ENCODE measurements around the gene MVP.
"Not testable (repeated sequence)": the region's sequence is repeated elsewhere in the genome, so short reads cannot be mapped to it uniquely, and the experiment has no call there.

Gene MVP

DNA sequence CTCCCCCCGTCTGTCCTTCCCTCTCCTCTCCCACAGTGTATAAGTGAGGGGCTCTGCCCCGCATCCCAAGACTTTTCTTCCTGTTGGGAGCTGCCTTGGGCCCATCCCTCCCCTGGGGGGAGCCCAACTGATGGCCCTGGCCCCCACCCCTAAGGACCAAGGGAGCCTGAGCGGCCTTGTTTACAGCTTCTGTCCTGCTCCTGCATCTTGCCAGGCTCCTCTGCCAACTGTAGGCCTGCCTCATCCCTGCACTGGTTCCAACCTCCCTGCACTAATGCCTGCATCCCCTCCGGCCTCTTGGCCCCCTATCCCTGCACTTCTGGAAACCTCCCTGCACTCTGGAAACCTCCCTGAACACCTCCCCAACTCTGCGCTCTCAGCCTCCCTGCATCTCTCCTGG is 5.7 kb upstream of the MVP start:
- no peak for DNase-seq (ENCODE audit: extremely low read depth in 1 of 2, low read depth in 1 of 2)

DNA sequence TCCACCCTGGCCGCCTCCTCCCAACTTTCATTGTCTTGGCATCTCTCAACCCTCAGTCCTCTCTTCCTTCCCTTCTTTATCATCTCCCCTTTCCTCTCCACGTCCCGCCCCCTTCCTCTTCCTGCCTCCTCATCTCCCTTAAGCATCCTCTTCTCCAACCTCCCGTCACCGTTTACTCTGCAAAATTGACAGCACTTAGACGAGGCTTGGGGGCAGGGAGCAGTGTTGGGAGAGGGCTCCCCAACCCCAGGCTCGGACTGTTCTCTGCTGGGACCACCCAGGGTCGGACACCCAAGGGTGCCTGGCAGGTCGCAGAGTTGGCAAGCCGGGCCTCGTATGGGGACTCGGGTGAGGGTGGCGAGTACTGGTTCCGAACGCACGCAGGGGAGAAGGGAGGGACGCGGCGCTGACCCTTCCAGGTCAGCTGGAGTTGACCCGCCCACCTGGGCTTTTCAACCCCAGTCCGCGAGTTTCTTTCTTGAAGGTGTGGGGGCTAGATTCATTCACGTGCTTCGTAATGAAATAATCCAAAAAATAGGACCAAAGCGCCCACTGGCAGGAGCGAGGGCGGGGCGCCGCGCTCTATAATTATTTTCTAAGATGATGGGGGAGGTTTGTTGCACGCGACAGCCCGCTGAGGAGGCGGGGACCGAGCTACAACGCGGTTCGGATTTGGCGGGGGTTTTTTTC is 5.1 kb upstream of the MVP start:
- no peak for DNase-seq (ENCODE audit: extremely low read depth in 1 of 2, low read depth in 1 of 2)

DNA sequence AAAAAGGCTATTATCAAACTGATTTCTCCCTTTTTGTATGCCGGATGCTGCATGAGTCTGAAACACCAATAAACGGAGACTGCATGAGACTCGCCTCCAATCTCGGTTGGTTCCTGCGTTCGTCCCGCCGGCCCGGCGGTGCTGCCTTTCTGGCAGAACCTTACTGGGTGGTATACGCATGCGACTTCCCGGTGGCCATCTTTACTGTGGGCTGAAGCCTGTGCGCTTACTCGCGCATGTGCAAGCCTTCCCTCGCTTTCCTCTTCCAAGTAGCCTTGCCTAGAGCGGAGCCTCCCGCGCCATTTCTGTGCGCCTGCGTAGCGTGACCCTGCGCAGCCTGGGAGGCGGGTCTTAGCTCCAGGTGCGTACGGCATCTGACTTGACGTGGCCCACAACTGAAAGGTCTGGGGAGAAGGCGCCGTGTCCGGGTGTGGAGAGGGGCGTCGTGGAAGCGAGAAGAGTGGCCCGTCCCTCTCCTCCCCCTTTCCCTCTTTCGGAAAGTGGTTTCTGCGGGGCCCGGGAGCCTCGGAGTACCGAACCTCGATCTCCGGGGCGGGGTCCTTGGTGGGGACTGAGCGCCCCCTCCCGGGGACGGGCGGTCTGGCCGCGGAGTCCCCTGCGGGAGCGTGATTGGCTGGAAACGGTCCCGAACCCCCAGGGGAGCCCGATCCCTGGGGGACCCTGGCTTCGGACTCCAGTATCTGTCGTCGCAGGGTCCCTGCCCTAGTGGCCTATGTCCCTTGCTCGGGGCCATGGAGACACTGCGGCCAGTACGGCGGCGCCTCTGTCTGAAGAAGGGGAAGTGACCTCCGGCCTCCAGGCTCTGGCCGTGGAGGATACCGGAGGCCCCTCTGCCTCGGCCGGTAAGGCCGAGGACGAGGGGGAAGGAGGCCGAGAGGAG is 4.2 kb upstream of the MVP start, which contains the start of gene PAGR1:
PAGR1 (plus strand) TSS at position 360 of the 901 bp plus-strand sequence; CDS start at position 734, 374 bp downstream.
- DNase-seq (ENCODE audit: extremely low read depth in 1 of 2, low read depth in 1 of 2) = peak; percentile 95 to 98

DNA sequence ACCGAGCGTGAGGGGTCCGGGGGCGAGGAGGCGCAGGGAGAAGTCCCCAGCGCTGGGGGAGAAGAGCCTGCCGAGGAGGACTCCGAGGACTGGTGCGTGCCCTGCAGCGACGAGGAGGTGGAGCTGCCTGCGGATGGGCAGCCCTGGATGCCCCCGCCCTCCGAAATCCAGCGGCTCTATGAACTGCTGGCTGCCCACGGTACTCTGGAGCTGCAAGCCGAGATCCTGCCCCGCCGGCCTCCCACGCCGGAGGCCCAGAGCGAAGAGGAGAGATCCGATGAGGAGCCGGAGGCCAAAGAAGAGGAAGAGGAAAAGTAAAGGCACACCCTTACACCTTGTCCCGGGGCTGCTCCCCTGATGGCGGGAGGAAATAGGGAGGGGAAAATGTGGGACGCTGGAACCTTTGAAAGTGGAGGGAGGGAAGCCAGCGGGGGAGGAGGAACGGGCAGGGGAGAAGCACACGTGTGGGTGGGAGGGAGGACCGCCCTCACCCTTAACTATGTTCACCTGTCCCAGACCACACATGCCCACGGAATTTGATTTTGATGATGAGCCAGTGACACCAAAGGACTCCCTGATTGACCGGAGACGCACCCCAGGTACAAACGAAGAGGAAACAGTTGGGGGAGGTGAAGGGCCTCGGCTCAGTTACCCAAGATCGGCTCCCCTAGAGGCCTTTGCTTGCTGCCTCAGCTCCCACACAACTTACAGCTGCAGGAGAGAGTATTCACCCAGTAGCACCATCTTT is 3.4 kb upstream of the MVP start:
- no peak for DNase-seq (ENCODE audit: extremely low read depth in 1 of 2, low read depth in 1 of 2)

DNA sequence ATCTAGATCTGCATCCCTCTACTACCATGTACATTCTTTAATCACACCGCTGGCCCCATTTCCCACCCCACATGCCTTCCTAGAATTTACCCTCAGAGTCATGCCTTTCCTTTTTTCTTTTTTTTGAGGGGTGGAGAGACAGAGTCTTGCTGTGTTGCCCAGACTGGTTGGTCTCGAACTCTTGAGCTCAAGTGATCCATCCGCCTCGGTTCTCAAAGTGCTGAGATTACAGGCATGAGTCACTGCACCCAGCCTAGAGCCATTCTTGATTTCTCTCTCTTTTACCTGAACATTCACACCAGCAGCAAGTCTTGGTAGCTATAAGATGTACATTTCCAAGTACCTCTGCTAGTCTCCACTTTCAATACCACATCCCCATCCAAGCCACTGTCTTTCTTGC is 2.2 kb upstream of the MVP start:
- DNase-seq (ENCODE audit: extremely low read depth in 1 of 2, low read depth in 1 of 2) = no peak

DNA sequence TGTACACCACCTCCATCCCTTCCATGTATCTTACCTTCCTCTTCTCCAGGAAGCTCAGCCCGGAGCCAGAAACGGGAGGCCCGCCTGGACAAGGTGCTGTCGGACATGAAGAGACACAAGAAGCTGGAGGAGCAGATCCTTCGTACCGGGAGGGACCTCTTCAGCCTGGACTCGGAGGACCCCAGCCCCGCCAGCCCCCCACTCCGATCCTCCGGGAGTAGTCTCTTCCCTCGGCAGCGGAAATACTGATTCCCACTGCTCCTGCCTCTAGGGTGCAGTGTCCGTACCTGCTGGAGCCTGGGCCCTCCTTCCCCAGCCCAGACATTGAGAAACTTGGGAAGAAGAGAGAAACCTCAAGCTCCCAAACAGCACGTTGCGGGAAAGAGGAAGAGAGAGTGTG is 756 bp upstream of the MVP start:
- DNase-seq (ENCODE audit: extremely low read depth in 1 of 2, low read depth in 1 of 2) = no peak

DNA sequence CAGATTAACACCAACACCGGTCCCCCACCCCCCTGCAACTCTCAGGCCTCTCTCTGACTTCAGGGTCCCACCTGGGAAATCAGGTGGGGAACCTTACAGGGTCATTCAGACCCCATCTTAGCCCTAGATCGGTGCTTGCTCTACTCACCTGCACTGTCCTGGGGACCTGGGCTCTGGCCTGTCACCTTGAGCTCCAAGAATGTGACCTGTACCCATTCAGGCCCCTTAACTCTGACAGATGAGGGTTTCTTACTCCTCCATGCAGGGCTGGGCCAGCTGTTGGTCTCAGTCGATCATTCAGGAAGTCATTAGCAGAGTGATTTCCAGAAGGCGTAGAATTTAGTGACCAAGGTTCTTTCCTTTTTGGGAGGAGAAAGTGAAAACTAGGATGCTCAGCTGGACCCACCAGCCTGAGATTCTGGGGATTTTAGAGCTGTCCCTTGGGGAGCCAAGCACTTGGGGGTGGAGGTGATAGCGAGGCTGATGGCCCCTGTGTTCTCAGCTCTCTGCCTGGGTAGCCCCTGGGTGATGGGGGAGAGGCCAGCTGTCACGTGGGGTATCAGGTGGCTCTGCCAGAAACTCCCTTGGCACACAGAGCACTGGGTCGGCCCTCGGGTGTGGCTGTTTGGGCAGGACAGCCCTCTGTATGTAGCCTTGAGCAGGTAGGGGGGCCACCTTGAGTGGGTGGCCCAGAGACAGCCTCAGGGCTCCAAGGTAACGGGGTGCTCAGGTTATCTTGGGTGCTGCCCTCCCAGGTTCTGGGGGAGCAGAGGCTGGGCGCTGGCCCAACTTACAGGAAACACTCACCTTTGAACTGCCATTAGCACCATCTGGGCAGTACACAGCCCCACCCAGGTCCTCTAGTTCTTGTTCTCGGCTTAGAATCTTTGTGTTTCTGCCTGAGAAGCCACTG is 724 bp downstream of the MVP start:
- DNase-seq (ENCODE audit: extremely low read depth in 1 of 2, low read depth in 1 of 2) = no peak

DNA sequence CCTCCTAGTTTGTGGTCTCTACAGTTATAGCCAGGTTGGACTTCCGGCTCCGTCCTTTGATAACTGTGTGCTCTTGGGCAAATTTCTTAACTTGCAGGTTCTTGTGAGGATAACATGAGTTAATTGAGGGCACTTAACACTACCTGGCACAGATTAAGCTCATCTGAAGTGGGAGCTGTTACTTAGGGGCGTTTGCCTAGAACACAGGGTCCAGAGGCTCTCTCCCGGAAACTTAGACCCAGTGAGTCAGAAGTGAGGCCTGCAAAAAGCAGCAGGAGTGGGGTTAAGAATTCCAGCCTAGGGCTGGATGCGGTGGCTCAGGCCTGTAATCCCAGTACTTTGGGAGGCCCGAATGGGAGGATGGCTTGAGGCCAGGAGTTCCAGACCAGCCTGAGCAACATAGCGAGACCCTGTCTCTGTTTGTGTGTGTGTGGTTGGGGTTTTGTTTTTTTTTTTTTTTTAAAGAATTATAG is 1.4 kb downstream of the MVP start:
- no peak for DNase-seq (ENCODE audit: extremely low read depth in 1 of 2, low read depth in 1 of 2)

DNA sequence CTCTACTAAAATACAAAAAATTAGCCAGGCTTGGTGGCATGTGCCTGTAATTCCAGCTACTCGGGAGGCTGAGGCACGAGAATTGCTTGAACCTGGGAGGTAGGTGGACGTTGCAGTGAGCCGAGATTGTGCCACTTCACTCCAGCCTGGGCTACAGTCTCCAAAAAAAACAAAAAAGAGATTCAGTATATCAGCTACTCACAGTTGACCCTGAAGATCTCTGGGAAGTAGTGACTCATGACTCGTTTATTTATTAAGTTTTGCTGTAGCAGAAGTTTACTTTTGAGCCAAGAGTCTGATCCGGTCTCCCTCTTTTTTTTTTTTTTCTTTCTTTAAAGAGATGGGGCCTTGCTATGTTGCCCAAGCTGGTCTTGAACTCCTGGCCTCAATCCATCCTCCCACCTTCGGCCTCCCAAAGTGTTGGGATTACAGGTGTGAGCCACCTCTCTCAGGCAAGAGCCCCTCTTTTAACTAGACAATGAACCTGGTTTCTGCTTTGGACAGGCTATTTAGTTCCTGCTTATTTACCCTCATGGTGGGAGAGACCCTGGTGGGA is 4.4 kb downstream of the MVP start:
- DNase-seq (ENCODE audit: extremely low read depth in 1 of 2, low read depth in 1 of 2) = no peak

DNA sequence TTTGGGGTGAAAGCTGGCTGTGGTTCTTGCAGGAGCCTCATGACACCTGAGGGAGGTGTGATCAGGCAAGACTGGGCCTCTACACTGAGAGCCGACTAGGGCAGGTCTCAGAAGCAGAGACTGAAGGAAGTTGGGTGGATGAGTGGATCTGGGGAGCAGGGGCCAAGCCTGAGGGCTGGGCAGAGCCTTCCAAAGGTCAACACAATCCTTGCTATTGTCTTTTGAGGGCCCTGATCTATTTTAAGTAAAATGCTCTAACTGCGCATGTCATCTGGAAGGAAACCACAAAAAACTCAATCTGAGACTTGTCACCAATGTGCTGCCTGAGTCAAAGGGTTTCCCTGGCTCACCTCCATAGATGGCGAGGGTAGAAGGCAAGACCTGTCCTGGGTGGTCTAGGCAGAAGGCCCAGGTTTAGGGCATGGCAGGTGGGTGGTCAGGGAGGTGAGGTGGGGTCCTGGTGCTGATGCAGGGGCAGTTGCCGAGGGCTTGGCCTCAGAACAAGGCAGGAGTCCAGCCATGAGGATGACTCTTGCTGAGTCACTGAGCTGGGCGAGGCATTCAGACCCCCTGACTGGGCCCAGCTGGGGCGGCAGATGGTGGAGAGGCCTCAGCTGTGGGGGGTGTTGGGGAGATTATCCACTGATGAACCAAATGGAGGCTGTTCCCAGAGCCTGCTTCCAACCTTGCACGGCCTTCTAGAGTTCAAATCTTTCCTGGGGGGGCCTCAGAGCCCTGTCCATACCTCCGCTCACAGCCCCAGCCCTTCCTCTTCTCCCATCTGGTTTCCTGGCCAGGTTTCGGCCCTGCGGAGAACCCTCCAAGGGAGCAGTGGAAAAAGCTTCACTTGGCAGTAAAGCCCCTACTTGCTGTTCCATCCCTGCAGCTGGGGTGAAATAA is 5.1 kb downstream of the MVP start:
- DNase-seq (ENCODE audit: extremely low read depth in 1 of 2, low read depth in 1 of 2) = no peak

DNA sequence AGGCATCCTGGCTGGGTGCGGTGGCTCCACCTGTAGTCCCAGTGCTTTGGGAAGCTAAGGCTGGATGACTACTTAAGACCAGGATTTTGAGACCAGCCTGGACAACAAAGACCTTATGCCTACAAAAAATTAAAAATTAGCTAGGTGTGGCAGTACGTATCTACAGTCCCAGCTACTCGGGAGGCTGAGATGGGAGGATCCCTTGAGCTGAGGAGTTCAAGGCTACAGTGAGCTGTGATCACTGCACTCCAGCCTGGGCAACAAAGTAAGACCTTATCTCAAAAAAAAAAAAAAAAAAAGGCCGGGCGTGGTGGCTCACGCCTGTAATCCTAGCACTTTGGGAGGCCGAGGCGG is 6.1 kb downstream of the MVP start:
- no peak for DNase-seq (ENCODE audit: extremely low read depth in 1 of 2, low read depth in 1 of 2)

DNA sequence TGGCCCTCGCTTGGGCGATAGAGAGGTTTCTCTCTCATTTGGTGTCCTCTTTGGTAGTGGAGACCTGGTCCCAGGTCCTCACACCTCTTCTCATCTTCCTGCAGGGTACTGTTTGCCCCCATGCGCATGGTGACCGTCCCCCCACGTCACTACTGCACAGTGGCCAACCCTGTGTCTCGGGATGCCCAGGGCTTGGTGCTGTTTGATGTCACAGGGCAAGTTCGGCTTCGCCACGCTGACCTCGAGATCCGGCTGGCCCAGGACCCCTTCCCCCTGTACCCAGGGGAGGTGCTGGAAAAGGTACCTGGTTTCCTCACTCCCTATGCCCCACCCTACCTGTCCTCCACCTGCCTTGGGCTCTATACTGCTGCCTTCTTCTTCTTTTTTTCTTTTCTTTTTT is 10.5 kb downstream of the MVP start:
- no peak for DNase-seq (ENCODE audit: extremely low read depth in 1 of 2, low read depth in 1 of 2)

DNA sequence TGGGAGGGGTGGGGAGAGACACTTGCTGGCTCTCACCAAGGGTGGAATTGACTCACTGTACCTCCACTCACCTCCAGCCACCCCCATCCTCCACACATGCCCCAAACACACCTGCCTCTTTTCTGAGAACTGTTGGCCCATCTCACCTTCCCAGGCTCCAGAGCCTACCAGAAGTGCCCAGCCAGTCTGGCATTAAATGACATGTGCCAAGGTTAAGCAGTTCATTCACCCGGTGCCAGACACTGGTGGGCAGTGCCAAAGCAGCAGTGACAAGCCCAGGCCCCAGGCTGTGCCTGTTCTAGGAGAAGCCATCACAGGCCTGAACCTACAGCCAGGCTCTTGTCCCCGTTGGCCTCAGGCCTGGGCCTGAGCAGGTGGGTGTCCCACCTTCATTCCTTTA is 11.2 kb downstream of the MVP start:
- DNase-seq (ENCODE audit: extremely low read depth in 1 of 2, low read depth in 1 of 2) = no peak

DNA sequence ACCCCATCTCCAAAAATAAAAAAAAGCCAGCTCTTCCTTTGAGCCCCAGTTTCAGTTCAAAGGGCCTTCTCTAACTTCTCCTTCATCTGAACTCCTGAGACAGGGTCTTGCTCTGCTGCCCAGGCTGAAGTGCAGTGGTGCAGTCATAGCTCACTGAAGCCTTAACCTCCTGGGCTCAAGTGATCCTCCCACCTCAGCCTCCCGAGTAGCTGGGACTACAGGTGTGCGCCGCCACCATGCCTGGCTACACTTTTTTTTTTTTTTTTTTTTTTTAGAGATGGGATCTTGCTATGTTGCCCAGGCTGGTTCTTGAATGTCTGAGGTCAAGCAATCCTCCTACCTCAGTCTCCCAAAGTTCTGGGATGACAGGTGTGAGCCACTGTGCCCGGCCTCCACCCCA is 13.0 kb downstream of the MVP start:
- not testable (repeated sequence) for DNase-seq (ENCODE audit: extremely low read depth in 1 of 2, low read depth in 1 of 2)

DNA sequence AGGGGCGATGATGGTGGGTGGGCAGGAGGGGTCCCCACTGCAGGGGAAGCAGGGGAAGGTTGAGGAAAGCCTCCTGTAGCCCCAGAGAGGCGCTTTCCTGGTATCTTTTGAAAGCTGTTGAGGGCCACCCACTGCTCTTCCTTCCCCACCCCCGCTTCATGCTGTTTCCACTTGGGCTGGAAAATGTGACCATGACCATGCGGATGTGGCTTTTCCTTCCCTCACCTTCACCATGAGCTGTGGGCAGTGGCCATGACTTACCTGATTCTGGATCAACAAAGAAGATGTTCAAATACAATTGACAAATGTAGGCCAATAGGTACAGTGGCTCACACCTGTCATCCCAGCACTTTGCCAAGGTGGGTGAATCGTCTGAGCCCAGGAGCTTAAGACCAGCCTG is 13.8 kb downstream of the MVP start:
- no peak for DNase-seq (ENCODE audit: extremely low read depth in 1 of 2, low read depth in 1 of 2)

DNA sequence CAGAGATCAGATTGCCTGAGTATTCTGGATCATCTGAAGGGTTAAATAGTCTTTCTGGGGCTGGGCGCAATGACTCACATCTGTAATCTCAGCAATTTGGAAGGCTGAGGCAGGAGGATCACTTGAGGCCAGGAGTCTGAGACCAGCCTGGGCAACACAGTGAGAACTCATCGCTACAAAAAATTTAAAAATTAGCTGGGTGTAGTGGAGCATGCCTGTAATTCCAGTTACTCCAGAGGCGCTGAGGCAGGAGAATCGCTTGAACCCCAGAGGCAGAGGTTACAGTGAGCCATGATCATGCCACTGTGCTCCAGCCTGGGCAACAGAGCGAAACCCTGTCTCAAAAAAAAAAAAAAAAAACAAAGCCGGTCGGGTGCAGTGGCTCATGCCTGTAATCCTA is 15.7 kb downstream of the MVP start:
- DNase-seq (ENCODE audit: extremely low read depth in 1 of 2, low read depth in 1 of 2) = no peak

DNA sequence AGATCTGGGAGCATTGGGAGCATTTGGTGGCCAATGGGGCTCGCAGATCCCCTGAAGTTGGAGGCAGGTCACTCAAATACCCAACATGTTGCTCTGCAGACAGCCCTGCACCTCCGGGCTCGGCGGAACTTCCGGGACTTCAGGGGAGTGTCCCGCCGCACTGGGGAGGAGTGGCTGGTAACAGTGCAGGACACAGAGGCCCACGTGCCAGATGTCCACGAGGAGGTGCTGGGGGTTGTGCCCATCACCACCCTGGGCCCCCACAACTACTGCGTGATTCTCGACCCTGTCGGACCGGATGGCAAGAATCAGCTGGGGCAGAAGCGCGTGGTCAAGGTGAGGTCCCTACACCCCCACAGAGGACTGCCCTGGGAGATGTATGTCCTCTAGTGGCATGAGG is 16.4 kb downstream of the MVP start:
- no peak for DNase-seq (ENCODE audit: extremely low read depth in 1 of 2, low read depth in 1 of 2)

DNA sequence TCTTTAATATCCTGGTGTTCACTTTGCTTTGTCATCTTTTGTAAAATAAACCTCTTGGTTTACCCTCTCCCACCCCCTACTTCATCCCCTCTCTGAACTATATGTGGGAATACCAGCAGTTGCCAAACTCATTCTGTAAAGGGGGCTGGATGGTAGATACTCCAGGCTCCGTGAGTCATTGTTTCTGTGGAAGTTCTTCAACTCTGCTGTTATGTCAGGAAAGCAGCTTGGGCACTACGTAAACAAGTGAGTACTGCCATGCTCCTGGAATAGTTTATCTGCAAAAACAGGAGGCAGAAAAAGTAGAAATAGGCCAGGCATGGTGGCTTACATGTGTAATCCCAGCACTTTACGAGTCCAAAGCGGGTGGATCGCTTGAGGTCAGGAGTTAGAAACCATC is 17.6 kb downstream of the MVP start:
- no peak for DNase-seq (ENCODE audit: extremely low read depth in 1 of 2, low read depth in 1 of 2)

DNA sequence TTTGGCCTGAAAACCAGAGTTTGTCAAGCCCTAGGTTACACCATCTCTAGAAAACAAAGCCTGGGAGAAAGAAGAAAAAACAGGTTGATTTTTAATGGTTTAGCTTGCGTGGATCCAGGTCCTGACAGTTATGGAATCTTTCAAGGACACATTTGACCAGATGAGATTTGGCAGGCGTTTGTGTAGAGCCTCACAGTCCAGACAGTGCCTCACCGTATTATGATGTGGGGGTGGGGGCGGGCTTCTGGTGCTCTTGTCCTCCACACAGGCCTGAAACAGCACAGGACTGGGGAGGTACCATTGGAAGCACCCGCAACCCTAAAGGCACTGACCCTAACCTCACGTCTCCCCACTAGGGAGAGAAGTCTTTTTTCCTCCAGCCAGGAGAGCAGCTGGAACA is 19.6 kb downstream of the MVP start:
- DNase-seq (ENCODE audit: extremely low read depth in 1 of 2, low read depth in 1 of 2) = no peak

Data from activated CD8-positive, alpha-beta memory T cell treated with anti-CD3 and anti-CD28 coated beads for 1 hour (primary cell).